ENCODE data around the gene EML1. TPM values are rescaled to one million over a fixed set of nuclear protein-coding genes. Genes with fewer than 3 reads are reported as not detected.

The EML1 gene
- total RNA-seq, 1 experiment from 2014 or later, result 9.5 TPM

DNA sequence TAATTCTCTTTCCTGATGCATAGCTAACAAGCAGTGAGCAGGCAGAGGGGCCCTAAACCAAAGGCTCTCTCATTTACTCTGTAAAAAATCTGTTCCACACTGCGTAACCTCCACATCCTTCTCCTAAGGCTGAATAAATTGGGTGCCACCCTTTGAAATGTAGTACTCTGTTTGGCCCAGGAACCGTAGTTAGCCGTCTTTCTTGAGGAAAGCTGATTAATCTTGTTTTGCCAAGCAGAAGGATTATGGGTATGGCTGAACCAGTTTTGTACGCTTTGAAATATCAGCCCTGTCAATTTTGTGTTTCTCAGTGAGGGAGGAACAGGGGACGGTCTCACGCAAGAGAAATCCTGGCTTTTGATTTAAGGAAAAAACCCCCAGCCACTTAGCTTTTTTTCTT is 19.7 kb downstream of the EML1 start:
- intact Hi-C loops (cut with micrococcal nuclease), result no loop called here
- DNase-seq (ENCODE audit: unreplicated experiment), result no peak
- TF ChIP-seq, protein P1, sequence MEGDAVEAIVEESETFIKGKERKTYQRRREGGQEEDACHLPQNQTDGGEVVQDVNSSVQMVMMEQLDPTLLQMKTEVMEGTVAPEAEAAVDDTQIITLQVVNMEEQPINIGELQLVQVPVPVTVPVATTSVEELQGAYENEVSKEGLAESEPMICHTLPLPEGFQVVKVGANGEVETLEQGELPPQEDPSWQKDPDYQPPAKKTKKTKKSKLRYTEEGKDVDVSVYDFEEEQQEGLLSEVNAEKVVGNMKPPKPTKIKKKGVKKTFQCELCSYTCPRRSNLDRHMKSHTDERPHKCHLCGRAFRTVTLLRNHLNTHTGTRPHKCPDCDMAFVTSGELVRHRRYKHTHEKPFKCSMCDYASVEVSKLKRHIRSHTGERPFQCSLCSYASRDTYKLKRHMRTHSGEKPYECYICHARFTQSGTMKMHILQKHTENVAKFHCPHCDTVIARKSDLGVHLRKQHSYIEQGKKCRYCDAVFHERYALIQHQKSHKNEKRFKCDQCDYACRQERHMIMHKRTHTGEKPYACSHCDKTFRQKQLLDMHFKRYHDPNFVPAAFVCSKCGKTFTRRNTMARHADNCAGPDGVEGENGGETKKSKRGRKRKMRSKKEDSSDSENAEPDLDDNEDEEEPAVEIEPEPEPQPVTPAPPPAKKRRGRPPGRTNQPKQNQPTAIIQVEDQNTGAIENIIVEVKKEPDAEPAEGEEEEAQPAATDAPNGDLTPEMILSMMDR (IDR thresholded peaks at IDR 0.05; ENCODE audit: unreplicated experiment), result no peak
- POLR2A ChIA-PET, result interaction anchor here (0.6 kb wide), 1 partner anchor 39 kb away, joined by 5 read pairs; no protein-coding TSS in a partner anchor
- peaks cover under 1% of the 10 kb centered on the region for H3K27me3 Mint-ChIP-seq (ENCODE audit: insufficient read depth, unreplicated experiment)
- no peak overlapping the region for H3K4me3 Mint-ChIP-seq (ENCODE audit: unreplicated experiment)
- CTCF ChIA-PET, result interaction anchor here (0.5 to 1.5 kb wide), 2 partner anchors 20 to 58 kb away, joined by 3 to 5 read pairs; no protein-coding TSS in a partner anchor
- no peaks in the 10 kb centered on the region for H3K9me3 Mint-ChIP-seq (ENCODE audit: unreplicated experiment)
- H3K36me3 Mint-ChIP-seq (ENCODE audit: insufficient read depth, unreplicated experiment), result no peaks in the 10 kb centered on the region
- BruUV-seq (replicated peaks), result no TSS peak
- H3K27ac Mint-ChIP-seq (ENCODE audit: low read depth, unreplicated experiment), result no peak overlapping the region
- no peaks in the 10 kb centered on the region for H3K4me1 Mint-ChIP-seq (ENCODE audit: insufficient read depth, unreplicated experiment)

DNA sequence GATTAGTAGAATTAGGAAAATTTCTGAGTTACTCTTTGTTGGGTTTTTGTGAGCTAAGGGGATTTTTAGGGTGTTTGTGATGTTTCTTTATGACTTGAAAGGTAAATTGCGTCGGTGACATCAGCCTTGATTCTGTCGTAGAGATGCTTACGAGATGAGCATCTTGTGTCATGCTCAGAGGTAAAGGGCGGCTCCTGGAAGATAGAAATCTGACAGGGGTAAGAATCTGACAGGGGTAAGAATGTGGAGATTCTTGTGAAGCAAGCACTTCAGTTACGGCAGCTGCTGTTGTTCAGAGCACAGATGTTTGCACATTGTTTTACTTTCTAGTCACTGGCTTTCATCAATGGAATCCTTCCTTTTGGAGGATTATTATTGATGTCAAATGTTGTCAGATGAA is 22.5 kb downstream of the EML1 start:
- no peak overlapping the region for H3K27ac Mint-ChIP-seq (ENCODE audit: low read depth, unreplicated experiment)

DNA sequence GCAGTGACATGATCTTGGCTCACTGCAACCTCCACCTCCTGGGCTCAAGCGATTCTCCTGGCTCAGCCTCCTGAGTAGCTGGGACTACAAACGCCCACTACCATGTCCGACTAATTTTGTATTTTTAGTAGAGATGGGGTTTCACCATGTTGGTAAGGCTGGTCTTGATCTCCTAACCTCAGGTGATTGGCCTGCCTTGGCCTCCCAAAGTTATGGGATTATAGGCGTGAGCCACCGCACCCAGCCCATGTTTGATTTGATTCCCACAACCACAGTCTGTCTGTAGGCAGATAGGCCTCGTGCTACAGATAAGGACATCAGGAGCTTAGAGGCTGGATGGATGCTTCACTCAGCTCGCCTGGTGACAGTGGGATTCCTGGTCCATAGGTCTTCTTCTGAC is 23.0 kb downstream of the EML1 start:
- Mint-ChIP-seq H3K4me1 (ENCODE audit: insufficient read depth, unreplicated experiment) (no peaks in the 10 kb centered on the region), H3K36me3 (ENCODE audit: insufficient read depth, unreplicated experiment) (no peaks in the 10 kb centered on the region), H3K27ac (ENCODE audit: low read depth, unreplicated experiment) (no peak overlapping the region), H3K27me3 (ENCODE audit: insufficient read depth, unreplicated experiment) (peaks cover 9% of the 10 kb centered on the region), H3K4me3 (ENCODE audit: unreplicated experiment) (no peak overlapping the region), H3K9me3 (ENCODE audit: unreplicated experiment) (no peaks in the 10 kb centered on the region)
- intact Hi-C loops (cut with micrococcal nuclease), result no loop called here
- BruUV-seq (replicated peaks), result no TSS peak
- no peak for DNase-seq (ENCODE audit: unreplicated experiment)
- ChIA-PET POLR2A (interaction anchor here (0.6 kb wide), 1 partner anchor 20 kb away, joined by 3 read pairs; no protein-coding TSS in a partner anchor), CTCF (no interaction called here)
- TF ChIP-seq, protein P1 (IDR thresholded peaks at IDR 0.05; ENCODE audit: unreplicated experiment), result no peak

More for the DNA sequence above, 22.5 kb downstream of the EML1 start:
- ChIA-PET POLR2A (no interaction called here), CTCF (no interaction called here)
- TF ChIP-seq, protein P1 (IDR thresholded peaks at IDR 0.05; ENCODE audit: unreplicated experiment), result no peak
- BruUV-seq (replicated peaks), result no TSS peak
- H3K4me1 Mint-ChIP-seq (ENCODE audit: insufficient read depth, unreplicated experiment), result no peaks in the 10 kb centered on the region
- intact Hi-C loops (cut with micrococcal nuclease), result no loop called here
- no peak overlapping the region for H3K4me3 Mint-ChIP-seq (ENCODE audit: unreplicated experiment)
- no peak for DNase-seq (ENCODE audit: unreplicated experiment)
- H3K27me3 Mint-ChIP-seq (ENCODE audit: insufficient read depth, unreplicated experiment), result peaks cover 9% of the 10 kb centered on the region
- H3K9me3 Mint-ChIP-seq (ENCODE audit: unreplicated experiment), result no peaks in the 10 kb centered on the region
- no peaks in the 10 kb centered on the region for H3K36me3 Mint-ChIP-seq (ENCODE audit: insufficient read depth, unreplicated experiment)

DNA sequence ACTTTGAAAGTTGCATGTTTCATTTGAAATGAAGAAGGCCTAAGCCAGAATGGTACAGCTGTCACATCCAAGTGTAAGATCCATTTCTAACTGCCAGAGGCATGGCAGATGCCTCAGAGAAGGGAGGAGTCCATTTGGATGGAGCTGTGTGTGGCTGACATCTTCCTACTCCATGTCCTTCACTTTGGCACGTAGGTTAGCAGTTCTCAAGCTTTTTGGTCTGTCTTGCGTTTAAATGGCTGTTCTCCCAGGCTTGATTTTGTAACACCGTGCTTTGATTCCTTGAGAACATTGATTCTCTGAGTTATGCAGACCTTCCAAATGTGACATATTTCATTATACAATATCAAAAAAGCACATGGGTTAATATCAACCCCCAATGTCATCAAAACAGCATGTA is 23.4 kb downstream of the EML1 start:
- H3K4me1 Mint-ChIP-seq (ENCODE audit: insufficient read depth, unreplicated experiment), result peaks cover 3% of the 10 kb centered on the region
- no peak overlapping the region for H3K4me3 Mint-ChIP-seq (ENCODE audit: unreplicated experiment)
- no peaks in the 10 kb centered on the region for H3K9me3 Mint-ChIP-seq (ENCODE audit: unreplicated experiment)
- ChIA-PET POLR2A (interaction anchor here (0.6 kb wide), 1 partner anchor 21 kb away, joined by 3 read pairs; no protein-coding TSS in a partner anchor), CTCF (no interaction called here)
- no peak for DNase-seq (ENCODE audit: unreplicated experiment)
- H3K27me3 Mint-ChIP-seq (ENCODE audit: insufficient read depth, unreplicated experiment), result peaks cover 9% of the 10 kb centered on the region
- H3K36me3 Mint-ChIP-seq (ENCODE audit: insufficient read depth, unreplicated experiment), result no peaks in the 10 kb centered on the region
- no TSS peak for BruUV-seq (replicated peaks)
- TF ChIP-seq, protein P1 (IDR thresholded peaks at IDR 0.05; ENCODE audit: unreplicated experiment), result no peak
- intact Hi-C loops (cut with micrococcal nuclease), result no loop called here
- no peak overlapping the region for H3K27ac Mint-ChIP-seq (ENCODE audit: low read depth, unreplicated experiment)

Measured in MCF 10A (cell line).